LNCAP (cell line): ENCODE results near the gene CPXM1.

Experiments used
- TF ChIP-seq, protein P1 (sequence below): fragments of 450-650 bp; IDR thresholded peaks from 2 replicates; pipeline ENCODE4 v1.5.1; 2017; ENCODE audit warnings: mild to moderate bottlenecking

CPXM1 gene

DNA sequence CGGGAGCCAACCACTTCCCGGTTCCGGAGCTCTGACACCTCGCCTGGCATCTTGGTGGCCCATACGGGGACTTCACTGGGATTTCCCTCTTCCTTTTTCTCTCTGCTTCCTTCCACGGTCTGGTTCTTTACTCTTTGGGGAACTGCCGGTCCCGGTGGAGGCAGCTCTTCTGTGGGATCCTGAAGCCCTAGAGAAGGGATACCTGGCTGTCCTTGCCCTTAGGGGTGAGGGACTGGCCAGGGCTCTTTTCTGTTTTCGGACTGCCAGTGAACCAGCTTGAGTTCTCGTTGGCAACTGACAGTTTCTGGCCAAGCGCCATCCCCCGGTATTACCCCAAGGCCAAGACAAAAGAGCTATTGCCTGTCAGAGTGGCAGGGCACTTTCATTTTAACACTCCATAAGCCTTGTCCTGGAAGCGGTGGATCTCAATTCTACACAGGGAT, 880 bp upstream of the CPXM1 start:
- TF ChIP-seq, protein P1, sequence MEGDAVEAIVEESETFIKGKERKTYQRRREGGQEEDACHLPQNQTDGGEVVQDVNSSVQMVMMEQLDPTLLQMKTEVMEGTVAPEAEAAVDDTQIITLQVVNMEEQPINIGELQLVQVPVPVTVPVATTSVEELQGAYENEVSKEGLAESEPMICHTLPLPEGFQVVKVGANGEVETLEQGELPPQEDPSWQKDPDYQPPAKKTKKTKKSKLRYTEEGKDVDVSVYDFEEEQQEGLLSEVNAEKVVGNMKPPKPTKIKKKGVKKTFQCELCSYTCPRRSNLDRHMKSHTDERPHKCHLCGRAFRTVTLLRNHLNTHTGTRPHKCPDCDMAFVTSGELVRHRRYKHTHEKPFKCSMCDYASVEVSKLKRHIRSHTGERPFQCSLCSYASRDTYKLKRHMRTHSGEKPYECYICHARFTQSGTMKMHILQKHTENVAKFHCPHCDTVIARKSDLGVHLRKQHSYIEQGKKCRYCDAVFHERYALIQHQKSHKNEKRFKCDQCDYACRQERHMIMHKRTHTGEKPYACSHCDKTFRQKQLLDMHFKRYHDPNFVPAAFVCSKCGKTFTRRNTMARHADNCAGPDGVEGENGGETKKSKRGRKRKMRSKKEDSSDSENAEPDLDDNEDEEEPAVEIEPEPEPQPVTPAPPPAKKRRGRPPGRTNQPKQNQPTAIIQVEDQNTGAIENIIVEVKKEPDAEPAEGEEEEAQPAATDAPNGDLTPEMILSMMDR = no peak

DNA sequence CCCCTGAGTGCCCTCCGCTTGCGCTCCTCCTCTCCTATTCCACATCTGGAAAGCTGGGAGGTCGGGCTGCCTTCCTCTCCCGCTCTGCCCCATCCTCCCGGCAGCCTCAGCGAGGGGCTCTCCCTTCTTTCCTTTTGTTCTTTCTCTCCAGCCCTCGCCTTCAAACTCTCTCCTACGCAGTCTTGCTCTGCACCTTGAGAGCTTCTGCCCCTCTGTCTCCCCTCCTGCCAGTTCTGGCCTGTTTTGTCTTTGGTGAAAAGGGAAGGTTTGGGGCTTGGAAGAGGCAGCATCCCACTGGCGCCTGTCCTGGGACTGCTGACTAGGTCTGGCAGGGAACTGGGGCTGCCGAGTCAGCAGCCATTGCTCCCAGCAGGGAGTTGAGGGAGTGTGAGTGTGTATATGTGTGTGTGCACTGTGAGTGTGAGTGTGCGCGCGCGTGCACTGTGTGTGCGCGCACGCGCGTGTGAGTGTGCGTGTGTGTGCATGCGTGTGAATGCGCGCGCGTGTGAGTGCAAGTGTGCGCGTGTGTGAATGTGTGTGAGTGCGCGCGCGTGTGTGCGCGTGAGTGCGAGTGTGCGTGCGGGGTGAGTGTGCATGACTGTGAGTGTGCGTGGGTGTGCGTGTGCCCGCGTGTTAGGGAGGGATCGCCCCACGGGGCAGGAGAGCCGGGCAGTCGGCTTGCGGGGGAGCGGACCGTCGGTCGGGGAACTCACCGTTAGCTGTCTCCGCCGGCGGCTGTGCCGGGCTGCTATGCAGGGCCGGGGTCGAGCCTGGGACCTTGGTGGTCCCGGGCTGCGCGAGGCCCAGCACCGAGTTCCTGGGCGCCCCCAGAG, 523 bp downstream of the CPXM1 start:
- TF ChIP-seq, protein P1 = no peak

DNA sequence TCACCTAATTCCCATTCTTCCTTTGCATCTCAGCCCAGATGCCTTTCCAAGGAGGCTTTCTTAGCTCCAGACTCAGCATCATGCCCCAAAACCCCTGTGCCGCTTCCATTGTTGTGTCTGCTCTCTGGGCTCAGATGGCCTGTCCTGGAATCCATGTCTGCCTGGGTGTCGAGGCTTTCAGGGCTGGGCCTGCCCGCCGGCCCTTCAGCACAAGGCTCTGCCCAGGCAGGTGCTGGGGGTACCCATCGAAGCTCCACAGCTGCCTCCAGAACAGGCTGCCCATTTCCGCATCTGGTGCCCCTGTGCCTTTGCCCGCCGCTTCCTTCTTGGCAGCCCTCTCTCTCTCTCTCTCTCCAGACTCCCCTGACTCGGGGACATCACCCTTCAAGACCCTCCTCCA, 1.2 kb downstream of the CPXM1 start:
- TF ChIP-seq, protein P1 = no peak

DNA sequence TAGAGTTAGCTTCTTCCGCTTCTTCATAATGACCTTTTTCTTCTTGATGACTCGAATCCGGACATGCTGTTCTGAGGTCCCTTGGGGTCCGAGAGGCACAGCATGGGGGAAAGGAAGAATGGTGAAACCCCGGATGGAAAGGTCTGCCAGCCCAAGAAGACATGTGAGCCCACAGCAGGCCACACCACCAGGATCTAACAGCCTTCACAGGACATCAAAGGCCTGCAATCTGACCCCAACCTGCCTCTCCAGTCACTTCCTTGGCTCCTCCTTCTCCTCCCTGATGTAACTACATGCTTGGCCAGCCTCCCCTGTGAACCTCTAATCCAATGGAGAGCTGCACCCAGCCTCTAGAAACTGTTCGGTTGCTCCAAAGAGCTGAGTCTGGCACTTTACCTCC, 1.6 kb downstream of the CPXM1 start:
- TF ChIP-seq, protein P1 = no peak

DNA sequence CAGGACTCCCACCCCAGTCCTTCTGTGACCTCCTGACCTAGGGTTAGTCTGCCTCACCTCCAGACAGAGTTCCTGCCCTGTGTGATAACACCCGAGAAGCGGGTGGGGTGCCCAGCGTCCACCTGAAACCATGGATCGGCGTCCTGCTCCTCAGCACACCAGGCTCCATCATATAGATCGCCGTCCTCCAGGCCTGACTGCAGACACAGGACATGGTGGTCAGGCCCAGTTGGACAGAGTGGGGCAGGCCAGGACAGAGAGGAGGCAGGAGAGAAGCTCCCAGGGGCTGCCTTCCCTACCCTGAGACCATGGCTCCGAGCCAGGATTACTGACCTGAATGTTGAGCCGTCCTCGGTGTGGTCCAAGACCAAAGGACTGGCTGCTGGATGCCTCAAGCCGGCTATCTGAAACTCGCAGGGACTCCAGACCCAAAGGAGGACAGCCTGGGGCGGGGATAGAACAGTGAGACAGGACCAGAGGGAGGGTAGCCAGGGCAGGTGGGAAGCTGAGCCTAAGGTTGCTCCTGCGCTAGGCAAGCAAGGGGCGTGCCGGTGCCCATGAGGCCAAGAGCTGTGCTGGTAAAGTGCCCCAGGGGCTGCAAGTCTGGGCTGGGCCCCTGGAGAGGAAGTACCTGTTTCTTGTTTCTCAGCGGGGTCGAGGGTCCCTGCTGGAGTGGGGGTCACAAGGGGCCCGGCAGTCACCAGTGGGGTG, 2.2 kb downstream of the CPXM1 start:
- TF ChIP-seq, protein P1 = no peak

DNA sequence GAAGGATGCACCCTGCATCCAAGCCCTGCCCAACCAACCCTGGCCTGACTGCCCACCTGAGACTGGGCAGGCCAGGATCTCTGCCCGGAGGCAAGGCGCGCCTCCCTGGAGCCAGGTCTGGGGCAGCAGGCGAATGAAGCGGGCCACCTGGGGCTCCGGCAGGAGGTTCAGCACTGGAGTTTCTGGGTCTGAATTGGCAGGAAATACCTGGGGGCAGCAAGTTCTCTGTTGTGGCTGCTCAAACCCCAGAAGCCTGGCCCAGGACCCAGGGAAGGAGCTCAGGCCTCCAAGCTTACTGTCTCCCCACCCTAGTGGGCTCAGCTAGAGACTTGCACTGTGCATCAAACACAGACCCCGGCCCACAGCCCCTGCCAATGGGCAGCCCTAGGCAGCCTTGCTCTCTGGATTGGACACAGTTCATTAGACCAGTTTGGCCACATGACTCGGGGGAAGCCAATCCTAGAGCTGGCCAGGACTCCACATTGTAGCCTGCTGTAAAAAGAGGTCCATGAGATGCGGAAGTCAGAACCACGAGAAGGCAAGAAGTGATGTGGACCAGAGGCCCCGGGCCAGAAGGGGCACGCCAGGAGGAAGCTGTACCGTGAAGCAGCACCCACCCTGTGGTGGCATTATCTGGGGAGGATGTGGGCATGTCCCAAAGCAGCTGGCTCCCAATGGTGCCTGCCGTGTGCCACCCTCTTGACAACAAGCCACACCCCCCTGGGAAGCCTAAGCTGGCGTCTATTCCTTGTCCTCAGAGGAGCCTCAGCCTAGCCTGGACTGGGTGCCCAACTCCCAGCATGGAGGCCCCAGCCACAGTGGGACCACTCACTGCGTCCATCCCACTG, 3.1 kb downstream of the CPXM1 start:
- TF ChIP-seq, protein P1 = no peak

DNA sequence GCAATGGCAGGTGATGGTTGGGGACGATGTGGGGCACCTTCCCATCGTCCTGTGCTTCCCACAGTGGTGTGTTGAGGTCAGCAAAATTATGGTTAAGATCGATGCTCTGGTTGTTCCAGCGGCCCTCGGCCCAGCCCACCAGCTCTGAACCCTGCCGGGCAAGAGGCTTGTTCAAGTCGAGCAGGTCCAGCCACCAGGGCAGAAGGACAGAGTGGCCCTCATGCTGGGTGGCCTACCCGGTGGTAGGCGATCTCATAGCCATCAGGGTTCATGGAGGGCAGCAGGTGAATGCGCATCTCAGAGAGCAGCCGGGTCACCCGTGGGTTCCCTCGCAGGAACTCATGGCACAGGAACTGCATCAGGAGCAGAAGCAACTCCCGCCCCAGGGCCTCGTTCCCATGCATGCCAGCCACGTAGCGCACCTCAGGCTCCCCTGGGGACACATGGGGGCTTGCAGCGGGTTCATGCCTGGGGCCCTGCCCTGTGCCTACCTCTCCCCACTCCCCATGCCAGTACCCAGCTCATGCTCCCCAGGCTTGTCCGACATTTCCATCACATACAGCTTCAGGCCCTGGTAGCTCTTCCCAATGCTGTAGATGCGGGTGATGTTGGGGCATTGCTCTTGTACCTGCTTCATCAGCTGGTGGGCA, 4.3 kb downstream of the CPXM1 start:
- TF ChIP-seq, protein P1 = no peak
